ENCODE measurements around the gene SIN3B. TPM values are rescaled to one million over a fixed set of nuclear protein-coding genes. Genes with fewer than 3 reads are reported as not detected.

SIN3B gene
- total and polyA plus RNA-seq, 7 experiments from 2014 or later = 4.0 to 105 (median 83.1) TPM

GRCh38 chr19:16801600-16802013 lies 27.6 kb upstream of the SIN3B start:
- Histone ChIP-seq H3K4me3 (ENCODE audit: low read length) (no peak overlapping the region), H3K36me3 (ENCODE audit: control insufficient read depth in 2 of 3, insufficient read depth in 3 of 3, low read length in 3 of 3) (no peaks in the 10 kb centered on the region), H3K27ac (ENCODE audit: low read depth, low read length) (no peak overlapping the region), H3K4me1 (ENCODE audit: control insufficient read depth in 2 of 2, insufficient read depth in 2 of 2, low read length in 2 of 2) (no peaks in the 10 kb centered on the region), H3K9me3 (ENCODE audit: control insufficient read depth in 2 of 3, low read length in 3 of 3) (no peaks in the 10 kb centered on the region), H3K27me3 (ENCODE audit: control insufficient read depth in 2 of 2, insufficient read depth in 2 of 2, low read length in 2 of 2) (no peaks in the 10 kb centered on the region)
- Mint-ChIP-seq H3K27me3 (no peaks in the 10 kb centered on the region), H3K9me3 (peaks cover 0 to 2% (median 0%) of the 10 kb centered on the region in 11 donors), H3K4me3 (no peak overlapping the region), H3K27ac (no peak overlapping the region), H3K36me3 (peaks cover 0 to 1% (median 0%) of the 10 kb centered on the region in 5 donors), H3K4me1 (peaks cover 0 to 2% (median 0%) of the 10 kb centered on the region in 7 donors)
- DNase-seq (no peak), ATAC-seq (peak; percentile 42)
- CTCF ChIA-PET = no interaction called here
- intact Hi-C loops (cut with micrococcal nuclease) = no loop called here
- POLR2A ChIA-PET = no interaction called here

GRCh38 chr19:16804176-16804575 lies 25.0 kb upstream of the SIN3B start:
- Mint-ChIP-seq H3K27ac (no peak overlapping the region), H3K36me3 (no peaks in the 10 kb centered on the region), H3K9me3 (no peaks in the 10 kb centered on the region), H3K4me3 (no peak overlapping the region), H3K27me3 (no peaks in the 10 kb centered on the region), H3K4me1 (peaks cover 0 to 2% (median 0%) of the 10 kb centered on the region in 7 donors)
- Histone ChIP-seq H3K36me3 (ENCODE audit: control insufficient read depth in 2 of 3, insufficient read depth in 3 of 3, low read length in 3 of 3) (no peaks in the 10 kb centered on the region), H3K27me3 (ENCODE audit: control insufficient read depth in 2 of 2, insufficient read depth in 2 of 2, low read length in 2 of 2) (no peaks in the 10 kb centered on the region), H3K27ac (ENCODE audit: low read depth, low read length) (no peak overlapping the region), H3K4me1 (ENCODE audit: control insufficient read depth in 2 of 2, insufficient read depth in 2 of 2, low read length in 2 of 2) (no peaks in the 10 kb centered on the region), H3K9me3 (ENCODE audit: control insufficient read depth in 2 of 3, low read length in 3 of 3) (no peaks in the 10 kb centered on the region), H3K4me3 (ENCODE audit: low read length) (no peak overlapping the region)
- DNase-seq (no peak), ATAC-seq (no peak)
- intact Hi-C loops (cut with micrococcal nuclease) = no loop called here
- POLR2A ChIA-PET = no interaction called here
- CTCF ChIA-PET = interaction anchor here (0.6 kb wide), 1 partner anchor 93 kb away, joined by 3 read pairs; no protein-coding TSS in a partner anchor

GRCh38 chr19:16807549-16808284 lies 21.5 kb upstream of the SIN3B start:
- Mint-ChIP-seq H3K36me3 (no peaks in the 10 kb centered on the region), H3K4me3 (no peak overlapping the region), H3K27ac (no peak overlapping the region), H3K4me1 (no peaks in the 10 kb centered on the region), H3K9me3 (peaks cover 0 to 3% (median 0%) of the 10 kb centered on the region in 11 donors), H3K27me3 (peaks cover 0 to under 1% (median 0%) of the 10 kb centered on the region in 5 donors)
- CTCF ChIA-PET = interaction anchor here (0.7 kb wide), 1 partner anchor 301 kb away, joined by 4 read pairs; no protein-coding TSS in a partner anchor
- DNase-seq (no peak), ATAC-seq (no peak)
- Histone ChIP-seq H3K27me3 (ENCODE audit: control insufficient read depth in 2 of 2, insufficient read depth in 2 of 2, low read length in 2 of 2) (no peaks in the 10 kb centered on the region), H3K4me1 (ENCODE audit: control insufficient read depth in 2 of 2, insufficient read depth in 2 of 2, low read length in 2 of 2) (no peaks in the 10 kb centered on the region), H3K36me3 (ENCODE audit: control insufficient read depth in 2 of 3, insufficient read depth in 3 of 3, low read length in 3 of 3) (no peaks in the 10 kb centered on the region), H3K27ac (ENCODE audit: low read depth, low read length) (no peak overlapping the region), H3K9me3 (ENCODE audit: control insufficient read depth in 2 of 3, low read length in 3 of 3) (no peaks in the 10 kb centered on the region), H3K4me3 (ENCODE audit: low read length) (no peak overlapping the region)
- intact Hi-C loops (cut with micrococcal nuclease) = no loop called here
- POLR2A ChIA-PET = no interaction called here

GRCh38 chr19:16814526-16815100 lies 14.6 kb upstream of the SIN3B start:
- Histone ChIP-seq H3K4me3 (ENCODE audit: low read length) (no peak overlapping the region), H3K4me1 (ENCODE audit: control insufficient read depth in 2 of 2, insufficient read depth in 2 of 2, low read length in 2 of 2) (no peaks in the 10 kb centered on the region), H3K36me3 (ENCODE audit: control insufficient read depth in 2 of 3, insufficient read depth in 3 of 3, low read length in 3 of 3) (no peaks in the 10 kb centered on the region), H3K27me3 (ENCODE audit: control insufficient read depth in 2 of 2, insufficient read depth in 2 of 2, low read length in 2 of 2) (no peaks in the 10 kb centered on the region), H3K27ac (ENCODE audit: low read depth, low read length) (no peak overlapping the region), H3K9me3 (ENCODE audit: control insufficient read depth in 2 of 3, low read length in 3 of 3) (peaks cover 0 to 2% (median 0%) of the 10 kb centered on the region in 3 experiments)
- Mint-ChIP-seq H3K36me3 (no peaks in the 10 kb centered on the region), H3K27me3 (peaks cover 0 to 11% (median 4%) of the 10 kb centered on the region in 5 donors), H3K27ac (no peak overlapping the region), H3K9me3 (peaks cover 0 to 36% (median 0%) of the 10 kb centered on the region in 11 donors), H3K4me1 (no peaks in the 10 kb centered on the region), H3K4me3 (no peak overlapping the region)
- intact Hi-C loops (cut with micrococcal nuclease) = no loop called here
- POLR2A ChIA-PET = no interaction called here
- CTCF ChIA-PET = no interaction called here
- ATAC-seq = no peak
- no peak for DNase-seq

GRCh38 chr19:16820056-16820455 lies 9.1 kb upstream of the SIN3B start:
- intact Hi-C loops (cut with micrococcal nuclease) = no loop called here
- Histone ChIP-seq H3K9me3 (ENCODE audit: control insufficient read depth in 2 of 3, low read length in 3 of 3) (no peaks in the 10 kb centered on the region), H3K4me1 (ENCODE audit: control insufficient read depth in 2 of 2, insufficient read depth in 2 of 2, low read length in 2 of 2) (no peaks in the 10 kb centered on the region), H3K4me3 (ENCODE audit: low read length) (no peak overlapping the region), H3K27ac (ENCODE audit: low read depth, low read length) (no peak overlapping the region), H3K36me3 (ENCODE audit: control insufficient read depth in 2 of 3, insufficient read depth in 3 of 3, low read length in 3 of 3) (no peaks in the 10 kb centered on the region), H3K27me3 (ENCODE audit: control insufficient read depth in 2 of 2, insufficient read depth in 2 of 2, low read length in 2 of 2) (no peaks in the 10 kb centered on the region)
- DNase-seq = no peak
- ChIA-PET CTCF (no interaction called here), POLR2A (no interaction called here)
- ATAC-seq = no peak
- H3K4me1 Mint-ChIP-seq = peaks cover under 1 to 7% (median 5%) of the 10 kb centered on the region in 7 donors
- H3K27me3 Mint-ChIP-seq = peaks cover 0 to 14% (median 12%) of the 10 kb centered on the region in 5 donors
- no peak overlapping the region for H3K4me3 Mint-ChIP-seq
- H3K36me3 Mint-ChIP-seq = no peaks in the 10 kb centered on the region
- peaks cover 0 to 15% (median 0%) of the 10 kb centered on the region in 11 donors for H3K9me3 Mint-ChIP-seq
- no peak overlapping the region for H3K27ac Mint-ChIP-seq

GRCh38 chr19:16821081-16821480 lies 8.1 kb upstream of the SIN3B start:
- Mint-ChIP-seq H3K27me3 (peaks cover 10 to 18% (median 17%) of the 10 kb centered on the region in 5 donors), H3K27ac (no peak overlapping the region), H3K9me3 (peaks cover 0 to 5% (median 0%) of the 10 kb centered on the region in 11 donors), H3K4me3 (no peak overlapping the region), H3K4me1 (peaks cover 6 to 17% (median 12%) of the 10 kb centered on the region in 7 donors), H3K36me3 (no peaks in the 10 kb centered on the region)
- Histone ChIP-seq H3K4me1 (ENCODE audit: control insufficient read depth in 2 of 2, insufficient read depth in 2 of 2, low read length in 2 of 2) (no peaks in the 10 kb centered on the region), H3K27me3 (ENCODE audit: control insufficient read depth in 2 of 2, insufficient read depth in 2 of 2, low read length in 2 of 2) (no peaks in the 10 kb centered on the region), H3K9me3 (ENCODE audit: control insufficient read depth in 2 of 3, low read length in 3 of 3) (no peaks in the 10 kb centered on the region), H3K27ac (ENCODE audit: low read depth, low read length) (no peak overlapping the region), H3K36me3 (ENCODE audit: control insufficient read depth in 2 of 3, insufficient read depth in 3 of 3, low read length in 3 of 3) (no peaks in the 10 kb centered on the region), H3K4me3 (ENCODE audit: low read length) (no peak overlapping the region)
- POLR2A ChIA-PET = no interaction called here
- intact Hi-C loops (cut with micrococcal nuclease) = no loop called here
- no peak for ATAC-seq
- CTCF ChIA-PET = interaction anchor here (0.7 kb wide), 1 partner anchor 243 kb away, joined by 3 read pairs; no protein-coding TSS in a partner anchor
- DNase-seq = no peak

Data from naive thymus-derived CD4-positive, alpha-beta T cell (primary cell).